8988T (cell line): ENCODE results near the gene TVP23A.

Experiments used
- DNase-seq: peaks from one replicate; pipeline ENCODE4 v3.0.0; 2011

Gene TVP23A

DNA sequence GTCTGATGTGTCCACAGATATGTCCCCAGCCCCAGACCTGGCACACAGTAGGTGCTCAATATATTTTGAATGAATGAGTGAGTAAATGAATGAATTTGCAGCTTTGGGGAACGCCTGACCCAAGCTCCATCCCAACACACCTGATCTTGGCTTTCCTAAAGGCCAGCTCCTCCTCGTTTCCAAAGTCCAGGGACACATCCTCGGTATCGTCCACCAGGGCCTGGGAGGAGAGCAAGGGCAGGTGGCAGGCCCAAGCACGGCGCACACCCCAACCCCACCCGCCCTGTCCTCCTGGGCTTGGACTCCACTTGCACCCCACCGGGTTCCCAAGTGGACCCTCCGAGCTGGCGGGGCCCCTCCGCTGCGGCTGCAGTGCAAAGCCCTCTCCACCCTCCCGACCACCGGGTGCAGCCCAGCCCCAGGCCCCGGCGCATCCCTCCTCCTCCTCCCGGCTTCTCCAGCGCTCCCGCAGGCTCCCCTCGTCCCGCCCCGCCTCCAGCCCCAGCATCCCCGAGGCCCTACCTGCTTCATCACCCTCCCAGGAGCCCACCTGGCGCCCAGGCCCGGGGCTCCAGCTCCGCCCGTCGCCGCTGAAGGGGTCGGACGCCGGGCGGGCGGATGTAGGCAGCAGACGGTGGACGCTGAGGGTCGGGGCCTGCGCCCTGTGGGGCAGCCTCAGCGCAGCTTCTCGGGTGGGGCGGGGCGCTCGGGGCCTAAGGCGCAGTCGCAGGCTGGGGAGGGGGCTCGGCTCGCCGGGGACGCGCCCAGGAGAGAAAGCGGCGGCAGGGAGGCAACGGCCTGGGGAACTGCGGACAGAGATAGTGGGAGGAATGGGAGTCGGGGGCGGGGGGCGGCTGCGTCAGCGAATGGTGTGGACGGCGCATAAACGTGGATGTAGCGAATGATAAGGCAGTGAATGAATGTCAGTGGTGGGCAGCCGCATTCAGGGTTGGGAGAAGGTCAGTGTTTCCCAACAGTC, at the start of gene TVP23A:
TVP23A (minus strand) TSS at position 832 of the 979 bp plus-strand sequence; CDS start at position 531, 301 bp downstream.
- no peak for DNase-seq

DNA sequence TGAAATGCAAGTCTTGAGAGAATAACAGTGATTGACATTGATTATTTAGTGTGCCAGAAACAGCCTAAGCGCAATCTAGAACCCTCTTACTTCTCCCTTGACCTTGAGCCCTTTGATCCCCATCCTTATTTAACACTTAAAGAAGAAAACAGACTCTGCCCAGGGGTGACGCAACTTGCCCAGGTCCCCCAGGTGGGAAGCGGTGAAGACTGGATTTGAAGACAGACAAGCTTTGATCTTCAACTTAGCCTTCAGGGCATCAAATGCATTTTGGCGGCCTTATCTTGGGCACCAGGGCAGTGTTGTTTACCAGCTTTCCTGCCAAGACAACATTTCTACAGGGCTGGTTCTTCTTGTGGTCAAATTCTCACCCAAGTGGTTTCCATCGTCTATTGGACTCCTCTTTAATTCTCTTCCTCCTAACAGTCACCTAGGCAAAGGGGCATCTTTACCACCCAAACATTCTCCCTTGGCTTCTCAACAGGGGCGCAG, 49.6 kb upstream of the TVP23A start:
- DNase-seq: no peak

DNA sequence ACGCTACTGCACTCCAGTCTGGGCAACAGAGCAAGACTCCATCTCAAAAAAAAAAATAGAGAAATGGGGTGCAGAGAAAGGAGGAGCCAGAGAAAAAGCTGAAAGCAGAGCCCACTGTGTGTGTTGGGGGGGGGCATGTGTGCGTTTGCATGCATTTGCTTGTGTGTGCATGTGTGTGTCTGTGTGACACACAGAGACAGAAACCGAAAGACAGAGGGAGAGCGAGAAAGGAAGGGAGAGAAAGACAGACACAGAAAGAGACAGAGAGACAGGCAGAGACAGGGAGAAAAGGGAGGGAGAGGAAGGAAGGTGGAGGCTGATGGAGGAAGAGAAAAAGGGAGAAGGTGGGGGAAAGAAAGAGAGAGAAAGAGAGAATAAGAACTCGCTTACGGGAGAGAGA, 48.6 kb upstream of the TVP23A start:
- no peak for DNase-seq

DNA sequence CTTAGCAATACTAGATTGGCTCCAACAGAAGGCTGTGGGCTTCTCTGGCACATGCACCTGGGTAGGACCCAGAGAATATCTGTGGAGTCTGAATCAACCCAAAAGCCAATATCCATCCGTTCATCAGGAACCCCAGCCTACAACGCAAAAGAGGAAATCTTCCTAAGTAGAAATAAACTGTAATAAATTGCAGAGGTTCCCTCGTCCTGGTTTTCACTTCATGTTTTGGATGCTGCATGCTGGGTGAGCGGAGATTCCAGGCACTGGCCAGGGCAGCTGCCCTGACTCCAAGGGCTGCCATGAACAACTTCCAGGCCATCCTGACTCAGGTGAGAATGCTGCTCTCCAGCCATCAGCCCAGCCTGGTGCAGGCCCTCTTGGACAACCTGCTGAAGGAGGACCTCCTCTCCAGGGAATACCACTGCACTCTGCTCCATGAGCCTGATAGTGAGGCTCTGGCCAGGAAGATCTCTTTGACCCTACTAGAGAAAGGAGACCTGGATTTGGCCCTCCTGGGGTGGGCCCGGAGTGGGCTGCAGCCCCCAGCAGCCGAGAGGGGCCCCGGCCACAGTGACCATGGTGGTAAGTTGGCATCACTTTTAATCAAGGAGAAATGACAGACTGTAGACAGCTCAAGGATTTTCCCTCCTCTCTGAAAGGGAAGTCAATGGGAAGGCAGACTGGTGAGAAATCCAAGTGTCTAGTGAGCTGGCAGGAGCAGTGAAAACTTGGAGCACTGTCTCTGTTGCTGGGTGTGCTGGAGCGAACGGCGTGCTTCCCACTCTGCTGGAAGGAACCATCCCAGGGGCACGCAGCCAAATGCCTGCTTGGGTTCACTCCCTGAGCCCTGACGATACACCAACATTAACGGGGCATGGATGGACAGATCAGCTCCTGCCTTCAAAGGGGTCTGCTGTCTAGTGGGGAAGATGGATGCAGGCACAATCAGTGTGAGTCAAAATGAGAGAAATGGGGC, 47.7 kb upstream of the TVP23A start:
- no peak for DNase-seq

- no peak for DNase-seq
Measured at GRCh38 chr16:10862438-10862837, 43.8 kb upstream of the TVP23A start.

DNA sequence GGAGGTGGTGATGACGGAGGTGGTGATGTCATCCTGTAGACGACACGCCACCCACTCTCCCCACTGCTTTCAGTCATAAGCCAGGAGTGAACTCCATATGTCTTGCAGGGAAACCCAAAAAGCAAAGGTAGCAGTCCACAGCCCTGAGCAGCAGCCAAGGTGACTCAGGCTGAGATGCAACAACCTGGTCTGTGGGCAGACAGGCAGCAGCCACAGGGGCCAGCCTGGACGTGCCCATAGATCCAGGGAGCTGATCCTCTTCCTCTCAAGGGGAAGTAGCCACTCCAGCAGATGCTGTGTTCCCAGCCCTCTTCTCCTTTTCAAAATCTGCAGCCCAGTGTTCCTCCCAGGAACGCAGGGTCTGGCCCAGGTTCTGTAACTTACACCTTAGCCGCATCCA, 41.1 kb upstream of the TVP23A start:
- DNase-seq: no peak

DNA sequence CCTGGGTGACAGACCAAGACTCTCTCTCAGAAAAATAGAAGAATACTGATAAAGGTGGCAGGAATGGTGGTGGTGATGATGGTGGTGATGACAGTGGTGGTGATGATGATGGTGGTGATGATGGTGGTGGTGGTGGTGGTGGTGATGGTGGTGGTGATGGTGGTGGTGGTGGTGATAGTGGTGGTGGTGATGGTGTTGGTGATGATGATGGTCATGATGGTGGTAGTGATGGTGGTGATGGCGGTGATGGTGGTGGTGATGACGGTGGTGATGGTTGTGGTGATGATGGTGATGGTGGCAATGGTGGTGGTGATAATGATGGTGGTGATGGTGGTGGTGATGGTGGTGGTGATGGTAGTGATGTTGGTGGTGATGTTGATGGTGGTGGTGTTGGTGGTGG, 40.4 kb upstream of the TVP23A start:
- no peak for DNase-seq

DNA sequence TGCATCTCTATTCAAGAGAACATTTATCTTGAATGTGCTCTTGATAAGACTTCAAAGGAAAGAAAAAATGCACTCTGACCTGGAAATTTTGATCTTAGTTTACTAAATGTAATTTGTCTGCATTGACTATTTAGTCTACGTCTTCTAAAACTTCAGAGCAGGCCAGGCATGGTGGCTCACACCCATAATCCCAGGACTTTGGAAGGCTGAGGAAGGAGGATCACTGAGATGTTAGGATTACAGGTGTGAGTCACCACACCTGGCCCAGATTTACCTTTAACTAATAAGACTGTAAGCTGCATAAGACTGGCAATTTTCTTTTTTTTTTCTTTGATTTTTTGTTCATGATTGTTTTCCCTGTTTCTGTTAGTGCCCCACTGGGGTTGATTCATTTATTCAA, 39.6 kb upstream of the TVP23A start:
- DNase-seq: no peak

DNA sequence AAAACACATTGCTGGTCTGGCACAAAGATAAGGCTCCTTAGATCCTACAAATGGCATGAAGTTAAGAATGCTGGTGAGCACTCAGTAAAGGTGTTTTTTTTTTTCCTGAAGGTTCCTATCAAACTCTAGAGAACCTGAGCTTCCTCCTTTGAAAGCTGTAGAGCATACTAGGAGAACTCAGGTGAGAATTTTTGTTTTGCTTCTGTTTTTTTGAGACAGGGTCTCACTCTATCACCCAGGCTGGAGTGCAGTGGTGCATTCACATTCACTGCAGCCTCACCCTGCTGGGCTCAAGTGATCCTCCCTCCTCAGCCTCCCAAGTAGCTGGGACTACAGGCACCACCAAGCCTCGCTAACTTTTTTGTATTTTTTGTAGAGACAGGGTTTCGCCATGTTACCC, 37.4 kb upstream of the TVP23A start:
- no peak for DNase-seq

GRCh38 chr16:10852948-10853347, 34.4 kb upstream of the TVP23A start:
- no peak for DNase-seq

GRCh38 chr16:10852286-10852685, 33.7 kb upstream of the TVP23A start:
- no peak for DNase-seq

- no peak for DNase-seq
Measured at GRCh38 chr16:10851512-10851911, 32.9 kb upstream of the TVP23A start.

DNA sequence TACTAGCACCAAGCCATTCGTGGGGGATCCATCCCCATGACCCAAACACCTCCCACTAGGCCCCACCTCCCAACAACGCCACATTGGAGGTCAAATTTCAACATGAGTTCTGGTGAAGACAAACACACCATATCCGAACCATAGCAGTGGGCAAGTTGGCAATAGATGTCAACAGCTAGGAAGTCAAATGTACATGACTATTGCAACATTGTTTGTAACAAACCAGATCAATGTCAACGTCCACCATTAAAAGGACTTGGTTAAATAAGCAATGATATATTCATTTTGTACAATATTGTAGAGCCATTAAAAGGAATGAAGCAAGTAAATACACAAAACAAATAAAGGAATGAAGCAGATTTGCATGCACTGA, 31.9 kb upstream of the TVP23A start:
- no peak for DNase-seq

- DNase-seq: no peak
Measured at GRCh38 chr16:10849736-10850477, 31.3 kb upstream of the TVP23A start.

GRCh38 chr16:10847176-10847575, 28.6 kb upstream of the TVP23A start:
- no peak for DNase-seq

DNA sequence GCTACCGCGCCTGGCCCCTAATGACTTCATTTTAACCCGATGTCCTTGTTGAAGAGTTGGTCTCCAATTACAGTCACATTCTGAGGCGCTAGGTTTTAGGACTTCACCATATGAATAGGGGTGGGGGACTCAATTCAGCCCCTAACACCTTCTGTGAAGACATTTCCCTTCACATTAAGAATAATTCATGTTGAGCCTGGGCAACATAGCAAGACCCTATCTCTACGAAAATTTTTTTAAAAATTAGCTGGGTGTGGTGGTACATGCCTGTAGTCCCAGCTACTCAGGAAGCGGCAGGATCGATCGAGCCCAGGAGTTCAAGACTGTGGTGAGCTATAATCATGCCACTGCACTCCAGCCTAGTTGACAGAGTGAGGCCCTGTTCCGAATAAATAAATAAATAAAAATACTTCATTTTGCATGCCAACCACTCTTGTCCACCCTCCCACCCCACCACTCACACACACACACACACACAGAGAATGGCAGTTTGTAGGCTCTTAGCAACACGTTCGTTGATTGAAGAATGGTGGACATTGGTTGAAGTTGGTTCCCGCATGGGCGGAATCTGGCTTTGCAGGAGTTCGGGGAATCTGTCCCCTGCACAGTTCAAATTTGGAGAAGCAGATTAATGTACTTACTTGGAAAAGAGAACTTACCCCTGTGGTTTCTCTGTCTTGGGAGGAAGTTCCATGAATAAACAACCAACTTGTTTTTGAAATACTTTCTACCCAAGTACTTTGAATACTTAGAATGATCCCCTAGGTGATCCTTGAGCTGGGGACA, 27.8 kb upstream of the TVP23A start:
- no peak for DNase-seq

GRCh38 chr16:10840703-10841102, 22.1 kb upstream of the TVP23A start:
- no peak for DNase-seq

DNA sequence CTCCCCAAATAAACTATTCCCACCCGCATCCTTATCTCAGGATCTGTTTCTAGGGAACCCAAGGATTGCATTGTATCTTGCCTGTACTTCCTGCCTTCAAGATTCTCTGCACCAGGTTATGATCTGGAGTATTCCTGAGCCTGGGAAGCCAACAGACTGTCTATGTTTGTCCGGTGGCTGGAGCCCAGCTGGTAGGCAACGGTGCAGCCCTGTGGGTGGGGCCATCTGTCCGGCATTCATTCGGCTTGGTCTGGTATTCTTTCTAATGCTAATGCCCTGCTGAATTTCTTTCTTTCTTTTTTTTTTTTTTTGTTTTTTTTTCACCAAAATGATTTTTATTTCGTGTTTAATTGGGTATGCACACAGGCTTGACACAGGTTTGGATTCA, 20.7 kb upstream of the TVP23A start:
- DNase-seq: no peak

DNA sequence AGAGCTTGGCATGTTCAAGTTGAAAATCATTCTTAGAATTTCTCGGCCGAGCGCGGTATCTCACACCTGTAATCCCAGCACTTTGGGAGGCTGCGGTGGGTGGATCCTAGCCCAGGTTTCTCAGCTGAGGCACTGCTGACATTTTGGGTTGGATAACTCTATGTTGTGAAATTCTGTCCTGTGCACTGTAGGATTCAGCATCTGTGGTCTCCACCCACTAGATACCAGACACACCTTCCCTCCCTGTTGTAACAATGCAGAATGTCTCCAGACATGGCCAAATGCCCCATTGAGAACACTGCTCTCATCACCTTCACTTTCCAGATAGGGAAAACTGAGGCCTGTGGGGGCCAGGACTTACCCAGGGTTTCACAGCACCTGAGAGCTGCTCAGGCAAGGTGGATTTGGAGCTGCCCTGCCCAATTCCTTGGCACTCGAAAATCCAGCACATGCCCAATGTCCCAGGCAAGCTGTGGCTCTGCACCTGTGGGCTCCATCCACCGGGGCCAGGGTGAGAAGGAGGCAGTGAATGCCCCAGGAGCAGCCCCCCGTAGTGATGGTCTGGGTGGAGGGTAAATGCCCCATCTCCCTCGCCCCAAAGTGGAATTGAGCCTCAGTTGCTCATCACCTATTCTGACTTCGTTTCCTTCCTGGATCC, 20.2 kb upstream of the TVP23A start:
- DNase-seq: no peak

DNA sequence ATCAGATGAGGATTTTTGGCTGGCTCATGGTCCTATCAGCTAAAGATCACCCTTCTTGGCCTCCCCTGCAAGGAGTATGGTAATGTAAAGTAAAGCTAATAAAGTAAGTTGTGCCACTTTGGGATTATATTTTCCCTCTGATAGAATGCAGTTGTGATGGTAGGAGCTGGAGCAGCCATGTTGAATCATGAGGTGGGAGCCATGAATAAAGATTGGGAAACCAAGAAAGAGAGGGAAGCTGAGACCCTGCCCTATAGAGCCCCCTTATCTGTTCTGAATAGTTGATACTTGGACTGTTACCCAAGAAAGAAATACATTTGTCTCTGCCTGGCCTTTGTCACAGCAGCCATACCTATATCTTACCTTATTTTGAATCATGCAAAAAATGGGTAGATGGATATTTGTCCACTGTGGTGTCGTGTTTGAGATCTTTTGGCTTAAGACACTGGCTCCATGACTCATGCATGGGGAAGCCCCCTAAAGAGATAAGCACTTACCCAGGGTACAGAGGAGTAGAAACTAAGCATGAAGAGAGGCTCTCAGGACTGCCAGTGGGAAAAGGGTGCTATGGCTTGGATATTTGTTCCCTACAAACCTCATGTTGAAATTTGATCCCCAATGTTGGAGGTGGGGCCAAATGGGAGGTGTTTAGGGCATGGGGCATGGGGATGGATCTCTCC, 17.7 kb upstream of the TVP23A start:
- no peak for DNase-seq
